ENCODE measurements around the gene ACOT7.

Gene ACOT7

DNA sequence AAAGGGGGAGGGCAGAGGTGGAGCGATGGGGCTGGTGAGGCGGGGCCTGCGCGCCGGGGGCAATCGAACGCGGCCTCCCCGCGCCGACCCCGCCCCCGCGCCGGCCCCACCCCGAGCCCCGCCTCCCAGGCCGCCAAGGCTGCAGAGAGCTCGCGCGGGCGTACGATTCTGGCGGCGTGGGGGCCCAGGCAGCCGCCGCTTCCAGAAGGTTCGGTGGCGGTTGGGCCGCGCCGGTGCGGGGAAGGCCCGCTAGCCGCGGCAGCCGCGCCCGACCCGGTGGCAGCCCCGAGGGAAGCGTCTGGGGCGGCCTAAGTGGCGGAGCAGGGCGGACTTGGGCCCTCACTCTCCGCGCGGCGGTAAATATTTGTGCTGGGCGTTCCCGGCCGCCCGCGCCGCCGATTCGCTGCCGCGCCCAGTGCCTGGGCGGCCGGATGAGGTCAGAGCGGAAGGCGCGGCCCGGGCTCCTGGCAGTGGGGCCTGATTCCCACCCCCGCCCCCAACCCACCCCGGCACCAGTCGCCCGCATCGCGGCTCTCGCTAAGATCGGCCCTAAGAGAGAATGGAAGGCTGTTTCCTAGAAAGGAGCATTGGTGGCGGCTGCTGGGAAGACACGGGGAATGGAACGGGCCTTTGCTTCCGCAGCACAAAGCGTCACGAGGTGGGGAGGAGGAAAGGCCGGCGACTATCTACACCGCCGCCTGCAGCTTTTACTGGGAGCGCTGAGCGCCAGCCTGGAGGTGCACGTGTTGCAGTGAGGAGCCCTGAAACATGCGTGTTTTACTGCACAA lies at the start of gene ACOT7:
TSS of gene ACOT7 (minus strand) at position 368 of the 788 bp plus-strand sequence. CDS start 368 bp downstream, outside the sequence.
- Histone ChIP-seq H3K27me3 (ENCODE audit: control insufficient read depth, low read length) (no peaks in the 10 kb centered on the region), H4K20me1 (ENCODE audit: control insufficient read depth, insufficient read depth, low read depth, low read length) (no peaks in the 10 kb centered on the region), H3K79me2 (ENCODE audit: control insufficient read depth, low read length) (peaks cover 41% of the 10 kb centered on the region), H3K4me2 (ENCODE audit: low read length) (peak within 1 kb of the TSS; percentile 80), H3K36me3 (ENCODE audit: control insufficient read depth, low read length) (no peaks in the 10 kb centered on the region), H3K4me1 (ENCODE audit: control insufficient read depth, low read length) (peaks cover 24% of the 10 kb centered on the region), H3F3A (ENCODE audit: control insufficient read depth, insufficient read depth) (no peaks in the 10 kb centered on the region; the same call in 1 of the 2 replicates), H3K9me2 (replicated peaks; ENCODE audit: control insufficient read depth, low read length) (no peaks in the 10 kb centered on the region), H3K27ac (ENCODE audit: low read depth, low read length) (peak within 1 kb of the TSS; percentile 52), H3K4me3 (ENCODE audit: low read length) (peak within 1 kb of the TSS; percentile 71), H3K9me3 (ENCODE audit: control insufficient read depth, insufficient read depth, low read length) (no peaks in the 10 kb centered on the region)
- TF ChIP-seq EZH2phosphoT487 (IDR thresholded peaks at IDR 0.05; ENCODE audit: borderline replicate concordance, low read length) (no peak), CTCF (IDR thresholded peaks at IDR 0.05; ENCODE audit: low read depth, low read length, poor library complexity, severe bottlenecking) (peak; percentile 23)

DNA sequence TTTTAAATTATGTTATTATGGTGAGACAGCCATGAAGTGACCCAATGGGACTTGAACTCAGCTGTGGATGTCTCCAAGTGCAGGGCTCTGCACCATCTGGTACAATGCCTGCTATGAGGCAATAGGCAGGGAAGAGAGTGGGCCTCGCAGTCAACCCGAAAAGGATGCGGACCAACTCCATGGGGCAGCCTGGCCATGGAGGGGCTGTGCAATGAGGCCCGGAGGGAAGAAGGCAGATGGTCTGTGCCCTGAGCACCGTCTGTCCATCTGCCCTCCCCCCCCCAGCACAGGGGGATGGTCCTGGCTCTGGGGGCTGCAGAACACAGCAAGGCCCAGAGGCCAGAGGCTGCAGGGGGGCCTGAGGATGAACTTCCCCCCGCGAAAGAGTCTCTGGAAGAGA lies 48.0 kb upstream of the ACOT7 start:
- no peaks in the 10 kb centered on the region for H3K9me2 ChIP-seq (replicated peaks; ENCODE audit: control insufficient read depth, low read length)

DNA sequence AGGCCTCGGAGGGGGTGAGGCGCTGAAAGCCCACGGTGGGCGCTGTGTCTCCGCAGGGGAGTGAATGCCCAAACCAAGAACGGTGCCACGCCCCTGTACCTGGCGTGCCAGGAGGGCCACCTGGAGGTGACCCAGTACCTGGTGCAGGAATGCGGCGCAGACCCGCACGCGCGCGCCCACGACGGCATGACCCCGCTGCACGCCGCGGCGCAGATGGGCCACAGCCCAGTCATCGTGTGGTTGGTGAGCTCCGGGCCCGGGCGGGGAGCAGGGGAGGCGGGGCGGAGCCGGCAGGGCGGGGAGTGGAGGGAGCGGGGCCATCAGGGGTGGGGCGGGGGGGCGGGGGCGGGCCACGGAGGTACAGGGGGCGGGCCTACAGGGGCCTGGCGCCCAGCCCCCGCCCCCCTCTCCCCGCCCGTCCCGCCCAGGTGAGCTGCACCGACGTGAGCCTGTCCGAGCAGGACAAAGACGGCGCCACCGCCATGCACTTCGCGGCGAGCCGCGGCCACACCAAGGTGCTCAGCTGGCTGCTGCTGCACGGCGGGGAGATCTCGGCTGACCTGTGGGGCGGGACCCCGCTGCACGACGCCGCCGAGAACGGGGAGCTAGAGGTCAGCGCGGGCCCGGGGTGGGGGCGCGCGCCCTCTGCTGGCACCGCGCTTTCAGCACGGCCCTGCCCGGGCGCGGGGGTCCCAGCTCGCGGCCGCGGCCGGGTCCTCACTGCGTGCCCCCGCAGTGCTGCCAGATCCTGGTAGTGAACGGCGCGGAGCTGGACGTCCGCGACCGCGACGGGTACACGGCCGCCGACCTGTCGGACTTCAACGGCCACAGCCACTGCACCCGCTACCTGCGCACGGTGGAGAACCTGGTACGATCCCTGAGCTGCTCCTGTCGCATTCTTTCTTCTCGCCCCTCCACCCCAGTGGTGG lies 46.9 kb upstream of the ACOT7 start:
- Histone ChIP-seq H3K27me3 (ENCODE audit: control insufficient read depth, low read length) (peaks cover 7% of the 10 kb centered on the region), H3K9me3 (ENCODE audit: control insufficient read depth, insufficient read depth, low read length) (no peaks in the 10 kb centered on the region), H3K4me1 (ENCODE audit: control insufficient read depth, low read length) (no peaks in the 10 kb centered on the region), H4K20me1 (ENCODE audit: control insufficient read depth, insufficient read depth, low read depth, low read length) (peaks cover 7% of the 10 kb centered on the region; the same call in 1 of the 2 replicates), H3K4me3 (ENCODE audit: low read length) (no peak overlapping the region), H3K4me2 (ENCODE audit: low read length) (peak overlapping the region; percentile 9; the same call in 1 of the 2 replicates), H3K79me2 (ENCODE audit: control insufficient read depth, low read length) (no peaks in the 10 kb centered on the region), H3K9me2 (replicated peaks; ENCODE audit: control insufficient read depth, low read length) (no peaks in the 10 kb centered on the region), H3K36me3 (ENCODE audit: control insufficient read depth, low read length) (no peaks in the 10 kb centered on the region), H3K27ac (ENCODE audit: low read depth, low read length) (no peak overlapping the region), H3F3A (ENCODE audit: control insufficient read depth, insufficient read depth) (no peaks in the 10 kb centered on the region)
- TF ChIP-seq CTCF (IDR thresholded peaks at IDR 0.05; ENCODE audit: low read depth, low read length, poor library complexity, severe bottlenecking) (no peak), EZH2phosphoT487 (IDR thresholded peaks at IDR 0.05; ENCODE audit: borderline replicate concordance, low read length) (no peak)

More for the DNA sequence above, 48.0 kb upstream of the ACOT7 start:
- Histone ChIP-seq H3K27me3 (ENCODE audit: control insufficient read depth, low read length) (peaks cover 9% of the 10 kb centered on the region), H3K4me2 (ENCODE audit: low read length) (no peak overlapping the region), H3K27ac (ENCODE audit: low read depth, low read length) (no peak overlapping the region), H3F3A (ENCODE audit: control insufficient read depth, insufficient read depth) (no peaks in the 10 kb centered on the region), H3K79me2 (ENCODE audit: control insufficient read depth, low read length) (no peaks in the 10 kb centered on the region), H3K9me3 (ENCODE audit: control insufficient read depth, insufficient read depth, low read length) (no peaks in the 10 kb centered on the region), H3K36me3 (ENCODE audit: control insufficient read depth, low read length) (no peaks in the 10 kb centered on the region), H3K4me1 (ENCODE audit: control insufficient read depth, low read length) (no peaks in the 10 kb centered on the region), H3K4me3 (ENCODE audit: low read length) (no peak overlapping the region), H4K20me1 (ENCODE audit: control insufficient read depth, insufficient read depth, low read depth, low read length) (peaks cover 7% of the 10 kb centered on the region; the same call in 1 of the 2 replicates)
- TF ChIP-seq EZH2phosphoT487 (IDR thresholded peaks at IDR 0.05; ENCODE audit: borderline replicate concordance, low read length) (no peak), CTCF (IDR thresholded peaks at IDR 0.05; ENCODE audit: low read depth, low read length, poor library complexity, severe bottlenecking) (no peak)
